Measurements from ENCODE around the gene POP4. TPM values are rescaled to one million over a fixed set of nuclear protein-coding genes. Genes with fewer than 3 reads are reported as not detected.
"Not testable (repeated sequence)": the region's sequence is repeated elsewhere in the genome, so short reads cannot be mapped to it uniquely, and the experiment has no call there.

POP4 gene
- total RNA-seq, 4 donors from 2014 or later, result 53.4 to 91.4 (median 87.8) TPM

GRCh38 chr19:29624489-29625185 is 18.6 kb downstream of the POP4 start:
- 78 to 87% methylated on average over 6 of the region's 6 CpGs for WGBS, 2 donors
- DNase-seq, result no peak
- no peak overlapping the region for H3K4me3 ChIP-seq (replicated peaks in 1 of 3)
- H3K36me3 ChIP-seq, result no peaks in the 10 kb centered on the region
- H3K27ac ChIP-seq, result no peak overlapping the region
- no peaks in the 10 kb centered on the region for H3K9me3 ChIP-seq
- no peaks in the 10 kb centered on the region for H3K4me1 ChIP-seq
- H3K27me3 ChIP-seq, result no peaks in the 10 kb centered on the region
- no peak for TF ChIP-seq CTCF (IDR thresholded peaks at IDR 0.05)
- no peak for TF ChIP-seq POLR2A (IDR thresholded peaks at IDR 0.05)
- intact Hi-C loops (cut with DNase I), result no loop called here

DNA sequence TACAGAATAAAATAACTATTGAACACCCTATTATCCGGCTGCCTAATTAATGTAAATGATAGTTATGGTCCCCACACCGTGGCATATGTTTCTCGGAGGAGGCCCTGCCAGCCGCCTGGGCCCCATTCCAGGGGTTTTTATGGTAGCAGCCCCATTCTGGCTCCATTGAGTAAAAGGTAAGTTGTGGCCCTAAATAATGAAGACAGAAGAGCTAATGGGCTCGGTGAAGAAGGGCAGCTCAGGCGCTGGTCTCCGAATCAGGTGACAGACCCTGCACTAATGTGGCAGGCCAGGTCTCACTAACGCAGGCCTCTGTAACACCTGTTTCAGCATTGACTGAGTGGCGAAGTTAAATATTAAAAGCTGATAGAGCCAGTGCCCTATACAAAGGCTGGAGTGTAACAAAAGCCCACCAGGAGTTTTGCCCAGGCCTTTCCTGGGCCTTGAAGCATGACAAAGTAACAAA is 19.1 kb downstream of the POP4 start:
- intact Hi-C loops (cut with DNase I), result no loop called here
- Histone ChIP-seq H3K9me3 (no peaks in the 10 kb centered on the region), H3K4me1 (no peaks in the 10 kb centered on the region), H3K27ac (no peak overlapping the region), H3K27me3 (no peaks in the 10 kb centered on the region), H3K36me3 (no peaks in the 10 kb centered on the region), H3K4me3 (replicated peaks in 1 of 3) (no peak overlapping the region)
- DNase-seq, result no peak
- WGBS, 2 donors, result 84 to 87% methylated on average over 9 of the region's 9 CpGs
- TF ChIP-seq CTCF (IDR thresholded peaks at IDR 0.05), result no peak
- no peak for TF ChIP-seq POLR2A (IDR thresholded peaks at IDR 0.05)

DNA sequence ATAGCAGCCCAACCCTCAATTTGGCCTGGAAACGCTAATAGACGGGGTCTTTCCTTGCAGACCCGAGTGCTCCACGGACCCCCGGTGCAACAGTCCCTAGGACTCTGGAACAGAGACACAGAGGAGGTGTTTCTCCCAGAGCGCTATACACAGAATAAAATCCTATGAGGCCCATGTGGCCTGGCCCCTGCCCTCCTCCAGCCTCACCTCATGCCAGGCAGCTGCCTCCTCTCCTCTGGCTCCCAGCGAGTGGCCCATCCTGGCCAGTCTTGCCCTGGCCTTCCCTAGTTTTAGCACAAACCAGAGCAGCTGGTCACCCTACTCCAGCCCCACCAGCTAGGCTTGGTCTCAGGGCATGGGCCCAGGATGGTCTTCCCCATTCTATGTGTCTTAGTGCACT is 20.3 kb downstream of the POP4 start:
- TF ChIP-seq POLR2A (IDR thresholded peaks at IDR 0.05) (no peak), CTCF (IDR thresholded peaks at IDR 0.05) (no peak)
- H3K27me3 ChIP-seq, result no peaks in the 10 kb centered on the region

GRCh38 chr19:29626832-29627231 is 20.7 kb downstream of the POP4 start:
- H3K4me3 ChIP-seq (replicated peaks in 1 of 3); H3K9me3 ChIP-seq; H3K36me3 ChIP-seq; H3K27me3 ChIP-seq; intact Hi-C loops (cut with DNase I); H3K27ac ChIP-seq; H3K4me1 ChIP-seq; DNase-seq: not testable (repeated sequence)
- WGBS, 2 donors, result 89 to 96% methylated on average over 9 of the region's 9 CpGs

More for the DNA sequence above, 20.3 kb downstream of the POP4 start:
- H3K4me3 ChIP-seq (replicated peaks in 1 of 3), result no peak overlapping the region
- intact Hi-C loops (cut with DNase I), result no loop called here
- 94 to 96% methylated on average over 7 of the region's 7 CpGs for WGBS, 2 donors
- DNase-seq, result no peak
- no peak overlapping the region for H3K27ac ChIP-seq
- no peaks in the 10 kb centered on the region for H3K36me3 ChIP-seq
- no peaks in the 10 kb centered on the region for H3K4me1 ChIP-seq
- H3K9me3 ChIP-seq, result no peaks in the 10 kb centered on the region

- intact Hi-C loops (cut with DNase I), result no loop called here
- Histone ChIP-seq H3K27ac (no peak overlapping the region), H3K27me3 (no peaks in the 10 kb centered on the region), H3K36me3 (no peaks in the 10 kb centered on the region), H3K4me3 (replicated peaks in 1 of 3) (no peak overlapping the region), H3K4me1 (no peaks in the 10 kb centered on the region), H3K9me3 (no peaks in the 10 kb centered on the region)
- DNase-seq, result no peak
- TF ChIP-seq CTCF (IDR thresholded peaks at IDR 0.05), result no peak
- TF ChIP-seq POLR2A (IDR thresholded peaks at IDR 0.05), result no peak
- 90 to 91% methylated on average over 14 to 16 of the region's 16 CpGs for WGBS, 2 donors
Observed at GRCh38 chr19:29628661-29629385, 22.7 kb downstream of the POP4 start.

Data from thyroid gland (tissue), 4 donors.